M059J (cell line): ENCODE measurements around the gene TCF4. TPM values are rescaled to one million over a fixed set of nuclear protein-coding genes. Genes with fewer than 3 reads are reported as not detected.
A peak's percentile ranks its signal among the peaks of the same experiment; 100 is the strongest.

Experiments
- DNase-seq: peaks from one replicate; pipeline ENCODE4 v3.0.0-alpha.2; 2012; ENCODE audit warnings: low read depth
- total RNA-seq: library from RNA; depleted of rRNA; stranded (reverse); fragments of >200 nt; shearing (Covaris generic); gene quantifications from 2 replicates; pipeline ENCODE4 v1.2.3, GENCODE V29; 2014

Gene TCF4
- total RNA-seq, 1 experiment from 2014 or later: 57.2 TPM

DNA sequence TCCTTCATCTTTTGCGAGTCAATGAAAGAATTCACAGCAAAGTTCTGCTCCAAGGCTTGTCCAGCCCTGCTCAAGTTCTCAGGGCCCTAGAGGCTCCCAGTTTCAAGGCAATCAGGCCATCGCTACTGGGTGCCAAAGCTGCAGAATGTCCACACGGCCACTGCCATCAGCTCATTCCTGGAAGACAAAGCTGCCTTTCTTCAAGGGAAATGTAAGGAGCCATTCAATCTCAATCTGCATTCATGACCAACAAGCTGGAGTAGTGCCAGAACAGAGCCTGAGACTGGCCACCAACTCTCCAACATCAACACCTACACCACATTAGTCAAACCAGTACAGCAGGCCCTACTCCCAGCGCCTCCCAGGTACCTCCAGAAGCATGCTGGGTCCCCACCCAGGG lies 202.2 kb downstream of the TCF4 start:
- DNase-seq: no peak

- peak; percentile 61 for DNase-seq
Observed at GRCh38 chr18:55384551-55385275, 203.3 kb downstream of the TCF4 start.

- DNase-seq: no peak
Observed at GRCh38 chr18:55384115-55384514, 203.9 kb downstream of the TCF4 start.

DNA sequence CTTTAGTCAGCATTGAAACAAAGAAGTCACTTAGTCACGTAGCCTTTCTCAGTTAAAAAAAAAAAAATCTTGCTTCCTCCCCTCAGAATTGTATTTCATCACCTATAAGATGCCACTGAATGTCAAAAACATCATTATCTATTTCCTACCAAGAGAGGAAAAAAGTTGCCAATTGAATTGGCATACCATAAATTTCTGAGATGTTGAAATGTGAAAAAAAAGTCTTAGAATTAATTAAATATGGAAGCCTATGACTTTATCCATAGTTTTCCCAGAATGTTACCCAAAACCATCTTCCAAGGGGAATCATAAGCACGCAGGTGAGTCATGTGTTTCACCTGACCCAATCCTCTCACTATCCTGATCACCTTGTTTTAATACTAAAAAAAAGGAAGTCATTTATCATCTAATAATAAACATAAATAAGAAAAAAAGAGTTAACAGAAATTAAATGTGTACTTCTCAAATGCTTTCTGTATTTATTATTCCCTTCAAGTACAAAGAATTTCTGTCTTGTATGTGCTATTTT lies 205.7 kb downstream of the TCF4 start:
- DNase-seq: no peak

- peak; percentile 74 for DNase-seq
Observed at GRCh38 chr18:55381277-55381676, 206.7 kb downstream of the TCF4 start.

DNA sequence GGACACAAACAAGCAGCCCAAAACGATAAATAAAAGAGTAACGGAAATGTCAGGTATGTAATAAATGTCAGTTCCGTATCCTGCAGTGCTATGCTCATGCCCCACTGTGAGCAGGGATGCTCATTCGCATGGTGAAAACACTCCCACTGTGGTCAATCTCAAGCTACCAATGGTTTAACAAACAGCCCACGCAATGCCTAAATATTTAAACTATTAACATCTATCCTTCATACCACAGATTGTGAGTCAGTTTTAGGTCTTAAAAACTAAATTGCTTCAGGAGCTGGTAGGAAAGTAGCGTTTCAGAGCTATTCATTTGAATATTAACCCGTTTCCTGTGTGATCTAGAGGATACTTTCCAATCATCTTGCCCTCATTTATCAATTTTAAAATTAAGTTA lies 207.4 kb downstream of the TCF4 start:
- no peak for DNase-seq

DNA sequence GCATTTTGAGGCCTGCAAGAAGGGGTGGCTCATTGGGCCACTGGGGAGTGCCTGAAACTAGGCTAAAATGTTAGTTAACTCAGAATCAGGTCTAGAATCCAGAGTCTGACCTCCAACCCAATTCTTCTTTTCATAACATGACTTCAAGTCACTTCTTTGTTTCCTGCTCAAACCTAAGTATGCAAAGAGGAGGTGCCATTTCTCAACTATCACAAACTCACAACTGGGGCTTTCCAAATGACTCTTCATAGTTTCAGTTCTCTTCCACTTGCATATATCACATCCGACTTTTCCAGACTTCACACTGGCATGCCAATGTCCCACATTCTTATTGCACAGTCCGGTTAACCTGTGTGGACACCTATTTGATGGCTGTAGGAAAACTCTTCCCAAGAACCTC lies 211.6 kb downstream of the TCF4 start:
- no peak for DNase-seq

- DNase-seq: no peak
Observed at GRCh38 chr18:55375930-55376329, 212.1 kb downstream of the TCF4 start.

GRCh38 chr18:55374741-55375140 lies 213.3 kb downstream of the TCF4 start:
- no peak for DNase-seq

- no peak for DNase-seq
Observed at GRCh38 chr18:55372209-55372608, 215.8 kb downstream of the TCF4 start.

- no peak for DNase-seq
Observed at GRCh38 chr18:55370936-55371335, 217.1 kb downstream of the TCF4 start.

GRCh38 chr18:55369346-55369745 lies 218.6 kb downstream of the TCF4 start:
- DNase-seq: no peak

DNA sequence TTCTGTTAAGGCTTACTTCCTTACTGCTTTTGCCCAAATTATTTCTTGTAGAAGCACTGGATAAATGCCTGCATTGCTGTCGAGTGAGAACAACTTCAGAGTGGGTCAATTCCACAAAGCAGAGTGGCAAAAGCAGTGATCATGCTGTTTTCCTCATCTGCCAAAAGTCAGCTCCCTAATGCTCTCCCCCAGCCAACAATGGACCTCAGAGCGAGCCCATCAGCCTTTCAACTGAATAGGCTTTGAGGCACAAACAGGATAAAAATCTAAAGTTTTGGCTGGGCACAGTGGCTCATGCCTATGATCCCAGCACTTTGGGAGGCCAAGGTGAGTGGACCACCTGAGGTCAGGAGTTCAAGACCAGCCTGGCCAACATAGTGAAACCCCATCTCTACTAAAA lies 222.7 kb downstream of the TCF4 start:
- no peak for DNase-seq

DNA sequence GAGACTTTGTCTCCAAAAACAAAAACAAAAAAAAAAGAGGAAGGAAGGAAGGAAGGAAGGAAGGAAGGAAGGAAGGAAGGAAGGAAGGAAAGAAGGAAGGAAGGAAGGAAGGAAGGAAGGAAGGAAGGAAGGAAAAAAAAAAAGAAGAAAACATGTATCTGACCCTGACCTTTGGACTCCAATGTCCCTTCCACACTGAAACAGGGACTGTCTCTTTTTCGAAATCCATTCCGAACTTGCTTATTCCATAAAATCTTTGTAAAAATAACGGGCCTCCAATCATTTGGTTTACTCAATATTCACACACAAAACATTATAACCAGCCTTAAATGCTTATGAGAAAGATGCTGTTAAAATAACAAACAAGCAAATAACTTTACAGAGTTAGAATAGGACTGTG lies 225.7 kb downstream of the TCF4 start:
- DNase-seq: no peak

DNA sequence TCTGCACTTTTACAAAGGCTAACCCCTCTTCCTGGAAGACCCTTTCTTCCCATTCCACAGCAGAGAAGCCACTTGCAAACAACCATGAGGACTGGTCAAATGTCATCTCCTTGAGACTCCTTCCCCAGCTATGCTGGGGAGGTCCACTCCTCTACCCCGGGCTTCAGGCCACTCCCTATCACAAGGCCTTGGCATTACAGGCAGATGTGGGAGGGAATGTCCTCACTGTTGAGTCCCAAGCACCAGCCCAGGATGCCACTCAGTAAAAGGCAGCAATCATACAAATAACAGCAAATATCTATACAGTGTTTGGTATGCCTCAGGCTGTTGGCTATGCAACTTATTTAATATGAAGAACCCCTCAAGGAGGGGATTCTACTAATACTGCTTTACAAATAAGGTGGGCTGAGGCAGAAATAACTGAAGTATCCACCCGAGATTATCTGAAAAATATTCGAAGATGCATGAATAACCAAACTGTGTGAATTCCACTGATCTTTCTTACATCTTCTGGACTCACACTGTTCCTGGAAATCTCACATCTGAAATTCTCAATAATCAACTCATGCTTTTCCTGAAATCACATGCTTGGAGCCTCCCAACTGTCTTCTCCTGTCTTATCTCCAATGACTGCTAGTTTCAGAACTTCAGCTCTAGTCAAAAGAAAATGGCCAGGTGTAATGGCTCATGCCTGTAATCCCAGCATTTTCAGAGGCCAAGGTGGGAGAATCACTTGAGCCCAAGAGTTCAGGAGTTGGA lies 226.3 kb downstream of the TCF4 start:
- no peak for DNase-seq

- DNase-seq: no peak
Observed at GRCh38 chr18:55360061-55360460, 227.9 kb downstream of the TCF4 start.

DNA sequence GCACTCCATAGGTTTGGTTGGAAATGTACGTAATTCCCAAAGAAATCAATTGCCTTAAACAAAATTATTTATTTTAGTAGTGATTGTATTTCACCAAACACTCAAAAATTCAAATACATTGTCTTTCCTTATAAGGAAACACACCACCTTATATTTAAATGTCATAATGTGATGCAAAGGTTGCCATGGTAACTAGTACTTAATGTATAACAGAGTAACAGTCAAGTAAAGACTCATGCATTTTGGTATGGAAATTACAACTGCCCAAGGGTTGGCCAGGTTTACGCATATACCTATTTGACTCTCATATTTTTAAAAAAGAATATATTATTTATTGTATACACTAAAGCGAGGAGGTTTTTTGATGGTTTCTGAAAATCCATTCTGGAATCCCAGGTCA lies 231.2 kb downstream of the TCF4 start:
- DNase-seq: no peak

- DNase-seq: no peak
Observed at GRCh38 chr18:55355223-55355622, 232.8 kb downstream of the TCF4 start.

GRCh38 chr18:55354795-55355194 lies 233.2 kb downstream of the TCF4 start:
- DNase-seq: no peak

- DNase-seq: peak; percentile 14
Observed at GRCh38 chr18:55353806-55354205, 234.2 kb downstream of the TCF4 start.

GRCh38 chr18:55353391-55353790 lies 234.6 kb downstream of the TCF4 start:
- no peak for DNase-seq

- no peak for DNase-seq
Observed at GRCh38 chr18:55351980-55352714, 235.8 kb downstream of the TCF4 start.
